Measurements from ENCODE around the gene CCDC27. TPM values are rescaled to one million over a fixed set of nuclear protein-coding genes. Genes with fewer than 3 reads are reported as not detected.

CCDC27 gene
- total and polyA plus RNA-seq, 2 donors (not counting 1 experiment from before 2014, with no cell fraction given), result not detected

GRCh38 chr1:3817138-3817740, 65.0 kb downstream of the CCDC27 start:
- no peak overlapping the region for H3K4me3 Mint-ChIP-seq
- intact Hi-C loops (cut with micrococcal nuclease), result no loop called here
- H3K9me3 Mint-ChIP-seq (ENCODE audit: insufficient read depth), result no peaks in the 10 kb centered on the region
- H3K4me1 Mint-ChIP-seq, result no peaks in the 10 kb centered on the region
- ChIA-PET CTCF (interaction anchor here (1.7 kb wide), 1 partner anchor 15 kb away, joined by 4 read pairs; no protein-coding TSS in a partner anchor), POLR2A (no interaction called here)
- WGBS (ENCODE audit: insufficient coverage), result 97% methylated on average over 17 of the region's 17 CpGs
- no peaks in the 10 kb centered on the region for H3K79me2 ChIP-seq (ENCODE audit: control insufficient read depth, insufficient read depth, low read length)
- no peak overlapping the region for H3K4me3 ChIP-seq (ENCODE audit: control extremely low read depth in 1 of 5, extremely low read depth in 1 of 5, insufficient read depth in 1 of 5, low read depth in 2 of 5, low read length in 4 of 5)
- H3K4me1 ChIP-seq (ENCODE audit: control insufficient read depth in 2 of 2, insufficient read depth in 2 of 2, low read length in 2 of 2), result no peaks in the 10 kb centered on the region
- H3K9me3 ChIP-seq (ENCODE audit: control extremely low read depth in 1 of 3, control insufficient read depth in 2 of 3, insufficient read depth in 1 of 3, low read length in 2 of 3), result no peaks in the 10 kb centered on the region
- no peak overlapping the region for H3K9ac ChIP-seq (ENCODE audit: low read length)
- no peak overlapping the region for H2AFZ ChIP-seq (ENCODE audit: insufficient read depth, low read depth, low read length, poor library complexity, severe bottlenecking)
- no peaks in the 10 kb centered on the region for H4K20me1 ChIP-seq (ENCODE audit: control insufficient read depth, insufficient read depth, low read length, poor library complexity, severe bottlenecking)
- H3K27ac ChIP-seq (ENCODE audit: low read length in 2 of 2), result no peak overlapping the region
- no peaks in the 10 kb centered on the region for H3K27me3 Mint-ChIP-seq
- TF ChIP-seq, protein P1, sequence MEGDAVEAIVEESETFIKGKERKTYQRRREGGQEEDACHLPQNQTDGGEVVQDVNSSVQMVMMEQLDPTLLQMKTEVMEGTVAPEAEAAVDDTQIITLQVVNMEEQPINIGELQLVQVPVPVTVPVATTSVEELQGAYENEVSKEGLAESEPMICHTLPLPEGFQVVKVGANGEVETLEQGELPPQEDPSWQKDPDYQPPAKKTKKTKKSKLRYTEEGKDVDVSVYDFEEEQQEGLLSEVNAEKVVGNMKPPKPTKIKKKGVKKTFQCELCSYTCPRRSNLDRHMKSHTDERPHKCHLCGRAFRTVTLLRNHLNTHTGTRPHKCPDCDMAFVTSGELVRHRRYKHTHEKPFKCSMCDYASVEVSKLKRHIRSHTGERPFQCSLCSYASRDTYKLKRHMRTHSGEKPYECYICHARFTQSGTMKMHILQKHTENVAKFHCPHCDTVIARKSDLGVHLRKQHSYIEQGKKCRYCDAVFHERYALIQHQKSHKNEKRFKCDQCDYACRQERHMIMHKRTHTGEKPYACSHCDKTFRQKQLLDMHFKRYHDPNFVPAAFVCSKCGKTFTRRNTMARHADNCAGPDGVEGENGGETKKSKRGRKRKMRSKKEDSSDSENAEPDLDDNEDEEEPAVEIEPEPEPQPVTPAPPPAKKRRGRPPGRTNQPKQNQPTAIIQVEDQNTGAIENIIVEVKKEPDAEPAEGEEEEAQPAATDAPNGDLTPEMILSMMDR (IDR thresholded peaks at IDR 0.05), result no peak
- TF ChIP-seq EZH2 (IDR thresholded peaks at IDR 0.05; ENCODE audit: borderline replicate concordance, insufficient read depth, low read depth, low read length, poor library complexity, severe bottlenecking), result no peak
- DNase-seq, result no peak
- H3K36me3 ChIP-seq (replicated peaks in 1 of 2; ENCODE audit: control extremely low read depth in 1 of 2, control insufficient read depth in 1 of 2, extremely low read depth in 1 of 2, insufficient read depth in 2 of 2, low read length in 1 of 2), result peaks cover 2 to 36% of the 10 kb centered on the region in 2 experiments
- H3K27ac Mint-ChIP-seq, result no peak overlapping the region
- no peaks in the 10 kb centered on the region for H3K27me3 ChIP-seq (replicated peaks in 1 of 4; ENCODE audit: control extremely low read depth in 1 of 4, control insufficient read depth in 3 of 4, insufficient read depth in 4 of 4, low read length in 3 of 4)
- no peak overlapping the region for H3K4me2 ChIP-seq (replicated peaks; ENCODE audit: low read depth, low read length, poor library complexity, severe bottlenecking)
- no peak for ATAC-seq (ENCODE audit: low read depth)

GRCh38 chr1:3817821-3818597, 65.8 kb downstream of the CCDC27 start:
- no peak for TF ChIP-seq EZH2 (IDR thresholded peaks at IDR 0.05; ENCODE audit: borderline replicate concordance, insufficient read depth, low read depth, low read length, poor library complexity, severe bottlenecking)
- intact Hi-C loops (cut with micrococcal nuclease), result no loop called here
- no peaks in the 10 kb centered on the region for H3K79me2 ChIP-seq (ENCODE audit: control insufficient read depth, insufficient read depth, low read length)
- H3K27ac ChIP-seq (ENCODE audit: low read length in 2 of 2), result no peak overlapping the region
- no peak overlapping the region for H3K4me3 Mint-ChIP-seq
- POLR2A ChIA-PET, result no interaction called here
- H3K9me3 ChIP-seq (ENCODE audit: control extremely low read depth in 1 of 3, control insufficient read depth in 2 of 3, insufficient read depth in 1 of 3, low read length in 2 of 3), result no peaks in the 10 kb centered on the region
- ATAC-seq (ENCODE audit: low read depth), result no peak
- no peaks in the 10 kb centered on the region for H4K20me1 ChIP-seq (ENCODE audit: control insufficient read depth, insufficient read depth, low read length, poor library complexity, severe bottlenecking)
- no peak overlapping the region for H3K4me3 ChIP-seq (ENCODE audit: control extremely low read depth in 1 of 5, extremely low read depth in 1 of 5, insufficient read depth in 1 of 5, low read depth in 2 of 5, low read length in 4 of 5)
- H3K27me3 ChIP-seq (replicated peaks in 1 of 4; ENCODE audit: control extremely low read depth in 1 of 4, control insufficient read depth in 3 of 4, insufficient read depth in 4 of 4, low read length in 3 of 4), result no peaks in the 10 kb centered on the region
- H3K36me3 ChIP-seq (replicated peaks in 1 of 2; ENCODE audit: control extremely low read depth in 1 of 2, control insufficient read depth in 1 of 2, extremely low read depth in 1 of 2, insufficient read depth in 2 of 2, low read length in 1 of 2), result peaks cover 2 to 43% of the 10 kb centered on the region in 2 experiments
- no peaks in the 10 kb centered on the region for H3K9me3 Mint-ChIP-seq (ENCODE audit: insufficient read depth)
- no peak overlapping the region for H3K9ac ChIP-seq (ENCODE audit: low read length)
- H3K27ac Mint-ChIP-seq, result no peak overlapping the region
- no peaks in the 10 kb centered on the region for H3K4me1 Mint-ChIP-seq
- H2AFZ ChIP-seq (ENCODE audit: insufficient read depth, low read depth, low read length, poor library complexity, severe bottlenecking), result no peak overlapping the region
- H3K27me3 Mint-ChIP-seq, result no peaks in the 10 kb centered on the region
- WGBS (ENCODE audit: insufficient coverage), result 96% methylated on average over 28 of the region's 28 CpGs
- DNase-seq, result no peak
- no peak overlapping the region for H3K4me2 ChIP-seq (replicated peaks; ENCODE audit: low read depth, low read length, poor library complexity, severe bottlenecking)
- CTCF ChIA-PET, result interaction anchor here (1.7 kb wide), 1 partner anchor 16 kb away, joined by 4 read pairs; no protein-coding TSS in a partner anchor
- H3K4me1 ChIP-seq (ENCODE audit: control insufficient read depth in 2 of 2, insufficient read depth in 2 of 2, low read length in 2 of 2), result no peaks in the 10 kb centered on the region
